ENCODE results near the gene ACTL7B. TPM values are rescaled to one million over a fixed set of nuclear protein-coding genes. Genes with fewer than 3 reads are reported as not detected.
"Not testable (repeated sequence)": the region's sequence is repeated elsewhere in the genome, so short reads cannot be mapped to it uniquely, and the experiment has no call there.

Gene ACTL7B
- total RNA-seq, 2 experiments from 2014 or later: not detected

DNA sequence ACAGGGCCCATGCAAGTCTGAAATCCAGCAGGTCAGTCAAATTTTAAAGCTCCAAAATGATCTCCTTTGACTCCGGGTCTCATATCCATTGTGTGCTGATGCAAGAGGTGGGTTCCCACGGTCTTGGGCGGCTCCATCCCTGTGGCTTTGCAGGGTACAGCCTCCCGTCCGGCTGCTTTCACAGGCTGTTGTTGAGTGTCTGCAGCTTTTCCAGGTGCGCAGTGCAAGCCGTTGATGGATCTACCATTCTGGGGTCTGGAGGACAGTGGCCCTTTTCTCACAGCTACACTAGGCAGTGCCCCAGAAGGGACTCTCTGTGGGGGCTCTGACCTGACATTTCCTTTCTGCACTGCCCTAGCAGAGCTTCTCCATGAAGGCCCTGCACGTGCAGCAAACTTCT, 7.5 kb downstream of the ACTL7B start:
- CTCF ChIA-PET: not testable (repeated sequence)

DNA sequence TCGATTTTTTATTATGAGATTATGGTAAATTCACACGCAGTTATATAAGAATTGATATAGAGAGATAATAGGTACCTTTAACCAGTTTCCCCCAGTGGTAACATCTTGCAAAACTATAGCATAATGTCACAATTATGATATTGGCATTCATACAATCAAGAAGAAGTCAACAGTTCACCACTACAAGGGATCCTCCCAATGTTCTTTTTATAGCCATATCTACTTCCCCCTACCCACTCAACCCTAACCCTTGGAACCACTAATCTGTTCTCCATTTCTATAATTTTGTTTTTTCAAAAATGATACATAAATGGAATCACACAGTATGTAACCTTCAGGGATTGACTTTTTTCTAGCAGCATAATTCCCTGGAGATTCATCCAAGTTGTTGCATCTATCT, 9.8 kb downstream of the ACTL7B start:
- CTCF ChIA-PET: no interaction called here
- POLR2A ChIA-PET: no interaction called here

More for the DNA sequence above, 7.5 kb downstream of the ACTL7B start:
- POLR2A ChIA-PET: not testable (repeated sequence)

DNA sequence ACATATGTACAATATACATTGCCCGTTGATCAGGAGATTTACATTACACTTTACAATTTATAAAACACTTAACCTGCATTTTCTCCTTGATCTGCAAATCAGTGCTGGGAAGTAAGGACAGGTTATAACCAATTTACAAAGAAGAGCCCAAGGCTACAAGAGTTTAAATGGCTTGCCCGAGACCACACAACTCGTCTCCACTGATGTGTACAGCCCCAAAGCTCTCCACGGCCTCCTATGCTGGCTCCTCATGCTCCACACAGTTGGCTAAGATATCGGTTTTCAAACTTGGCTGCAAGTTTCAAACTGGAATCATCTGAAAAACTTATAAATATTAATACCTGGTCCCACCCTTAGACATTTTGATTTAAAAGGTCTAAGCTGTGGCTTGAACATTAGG, 10.3 kb downstream of the ACTL7B start:
- ChIA-PET CTCF (no interaction called here), POLR2A (no interaction called here)

DNA sequence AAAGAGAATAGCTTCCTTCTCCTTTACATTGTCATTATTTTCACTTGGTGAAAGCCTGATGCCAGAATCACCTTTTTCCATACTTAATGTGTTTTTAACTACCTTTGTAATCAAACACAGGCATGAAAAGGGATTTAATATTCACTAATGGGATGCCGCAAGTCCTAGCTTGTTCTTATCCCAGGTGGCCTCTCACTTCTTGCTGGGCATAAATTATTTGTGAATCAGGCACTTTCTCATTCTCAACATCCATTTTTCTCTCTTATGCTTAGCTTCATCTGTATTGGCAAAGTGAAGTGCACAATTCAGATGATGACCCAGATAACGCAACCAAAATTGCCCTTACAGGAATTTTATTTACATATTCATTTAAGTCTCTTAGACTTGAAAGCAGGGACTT, 10.9 kb downstream of the ACTL7B start:
- CTCF ChIA-PET: no interaction called here
- POLR2A ChIA-PET: no interaction called here

DNA sequence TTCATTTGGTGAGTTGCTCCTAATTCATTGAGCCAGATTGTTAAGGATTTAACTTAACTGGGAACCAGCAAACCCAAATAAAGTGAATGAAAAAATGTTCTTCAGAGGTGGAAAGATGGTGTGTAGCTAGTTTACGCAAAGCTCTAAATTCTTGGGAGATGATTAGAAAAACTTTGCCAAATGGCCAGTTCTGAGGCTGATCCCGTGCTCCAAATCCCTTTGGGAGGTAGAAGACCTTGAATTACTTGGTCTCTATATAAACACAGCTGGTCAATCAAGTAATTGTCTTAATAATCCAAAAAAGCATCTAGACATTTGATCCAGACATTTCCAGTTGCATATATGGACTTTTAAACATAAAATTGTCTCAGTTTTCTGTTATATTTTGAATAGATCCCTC, 11.4 kb downstream of the ACTL7B start:
- CTCF ChIA-PET: no interaction called here
- POLR2A ChIA-PET: no interaction called here

DNA sequence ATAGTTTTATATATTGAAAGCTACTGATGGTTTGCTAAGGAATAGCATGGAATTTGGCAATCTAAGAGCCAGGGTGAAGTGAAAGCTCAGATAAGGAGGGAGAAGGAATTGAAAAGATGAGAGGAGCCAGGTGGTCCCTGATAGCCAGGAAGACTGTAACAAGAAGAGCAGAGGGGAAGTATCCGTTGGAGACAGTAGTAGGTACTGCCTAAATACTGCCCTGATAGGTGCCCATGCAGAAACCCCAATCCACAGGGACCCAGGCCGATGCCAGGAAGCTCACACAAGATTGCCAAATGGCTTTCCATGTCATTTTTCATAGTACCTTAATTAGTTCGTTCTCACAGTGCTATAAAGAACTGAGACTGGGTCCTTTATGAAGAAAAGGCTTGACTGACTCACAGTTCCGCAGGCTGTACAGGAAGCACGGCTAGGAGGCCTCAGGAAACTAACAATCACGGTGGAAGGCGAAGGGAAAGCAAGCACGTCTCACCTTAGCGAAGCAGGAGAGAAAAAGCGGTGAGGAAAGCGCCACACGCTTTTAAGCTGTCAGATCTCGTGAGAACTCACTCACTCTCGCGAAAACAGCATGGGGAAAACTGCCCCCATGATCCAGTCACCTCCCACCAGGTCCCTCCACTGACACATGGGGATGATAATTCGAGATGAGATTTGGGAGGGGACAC, 13.0 kb downstream of the ACTL7B start:
- CTCF ChIA-PET: no interaction called here
- POLR2A ChIA-PET: no interaction called here

DNA sequence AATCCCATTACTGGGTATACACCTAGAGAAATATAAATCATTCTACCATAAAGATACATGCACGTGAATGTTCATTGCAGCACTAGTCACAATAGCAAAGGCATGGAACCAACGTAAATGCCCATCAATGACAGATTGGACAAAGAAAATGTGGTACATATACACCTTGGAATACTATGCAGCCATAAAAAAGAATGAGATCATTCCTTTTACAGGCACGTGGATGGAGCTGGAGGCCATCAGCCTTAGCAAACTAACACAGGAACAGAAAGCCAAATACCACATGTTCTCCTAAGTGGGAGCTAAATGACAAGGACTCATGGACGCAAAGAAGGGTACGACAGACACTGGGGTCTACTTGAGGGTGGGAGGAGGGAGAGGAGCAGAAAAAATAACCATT, 16.2 kb downstream of the ACTL7B start:
- CTCF ChIA-PET, POLR2A ChIA-PET: not testable (repeated sequence)

DNA sequence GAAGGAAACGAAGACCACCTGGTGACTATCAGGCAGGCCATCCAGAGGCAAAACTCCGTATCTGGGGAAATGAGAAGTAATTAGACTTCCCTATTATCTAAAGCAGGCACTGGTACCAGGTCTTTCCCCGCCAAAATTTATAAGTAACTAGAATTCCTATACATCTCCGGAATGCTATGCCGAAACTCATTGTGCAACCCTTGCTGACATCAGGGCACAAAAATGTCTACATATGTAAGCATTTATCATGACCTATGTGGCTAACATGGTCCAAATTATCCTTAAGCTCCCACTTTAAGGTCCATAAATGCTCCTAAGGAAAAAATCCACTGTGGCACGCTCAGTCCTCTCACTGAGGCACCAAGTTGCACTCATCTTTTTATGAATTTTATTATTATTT, 17.8 kb downstream of the ACTL7B start:
- CTCF ChIA-PET: no interaction called here
- POLR2A ChIA-PET: no interaction called here

DNA sequence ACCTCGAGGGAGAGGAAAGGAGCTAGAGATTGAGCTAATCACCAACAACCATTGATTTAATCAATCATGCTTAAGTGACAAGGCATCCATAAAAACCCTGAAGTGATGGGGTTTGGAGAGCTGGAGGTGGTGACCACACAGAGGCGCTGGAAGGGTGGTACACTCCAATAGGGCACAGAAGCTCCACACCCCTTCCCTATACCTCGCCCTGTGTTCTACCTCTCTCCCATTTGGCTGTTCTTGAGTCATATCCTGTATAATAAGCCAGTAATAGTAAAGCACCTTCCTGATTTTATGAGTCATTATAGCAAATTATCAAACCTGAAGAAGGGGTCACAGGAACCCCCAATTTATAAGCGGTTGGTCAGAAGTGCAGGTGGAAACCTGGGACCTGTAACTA, 18.3 kb downstream of the ACTL7B start:
- POLR2A ChIA-PET: no interaction called here
- CTCF ChIA-PET: no interaction called here

DNA sequence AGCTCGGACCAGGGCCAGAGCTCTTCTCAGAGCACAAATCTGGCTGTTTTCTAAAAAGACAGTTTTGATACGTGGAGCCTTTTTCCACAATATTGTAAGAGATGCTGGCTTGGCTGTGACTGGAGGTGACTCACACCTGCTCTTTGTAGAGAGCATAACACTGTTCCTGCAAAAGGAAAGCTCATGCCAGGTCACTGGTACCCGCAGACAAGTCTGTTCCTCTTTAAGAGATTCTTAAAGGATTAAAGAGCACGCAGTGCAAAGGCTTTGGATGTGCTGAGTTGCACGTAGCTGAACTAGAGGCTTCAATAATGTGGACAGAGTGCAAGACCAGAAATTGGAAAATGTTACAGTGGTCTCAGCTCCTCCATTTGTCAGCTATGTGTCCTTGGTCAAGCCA, 19.0 kb downstream of the ACTL7B start:
- CTCF ChIA-PET: no interaction called here
- POLR2A ChIA-PET: no interaction called here

DNA sequence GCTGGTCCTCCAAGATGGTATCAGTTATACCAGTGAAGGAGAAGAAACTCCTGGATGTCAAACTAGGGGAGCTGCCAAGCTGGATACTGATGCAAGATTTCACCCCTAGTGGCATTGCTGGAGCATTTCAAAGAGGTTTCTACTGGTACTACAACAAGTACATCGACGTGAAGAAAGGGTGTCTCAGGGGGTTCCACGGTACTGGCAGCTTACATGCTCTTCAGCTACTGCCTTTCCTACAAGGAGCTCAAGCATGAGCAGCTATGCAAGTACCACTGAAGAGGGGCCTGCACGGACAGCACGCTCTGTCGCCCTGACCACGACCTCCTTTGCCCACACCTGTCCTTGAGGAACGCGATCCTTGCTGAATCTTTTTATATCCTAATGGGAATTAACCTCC, 19.5 kb downstream of the ACTL7B start:
- ChIA-PET CTCF (no interaction called here), POLR2A (no interaction called here)

DNA sequence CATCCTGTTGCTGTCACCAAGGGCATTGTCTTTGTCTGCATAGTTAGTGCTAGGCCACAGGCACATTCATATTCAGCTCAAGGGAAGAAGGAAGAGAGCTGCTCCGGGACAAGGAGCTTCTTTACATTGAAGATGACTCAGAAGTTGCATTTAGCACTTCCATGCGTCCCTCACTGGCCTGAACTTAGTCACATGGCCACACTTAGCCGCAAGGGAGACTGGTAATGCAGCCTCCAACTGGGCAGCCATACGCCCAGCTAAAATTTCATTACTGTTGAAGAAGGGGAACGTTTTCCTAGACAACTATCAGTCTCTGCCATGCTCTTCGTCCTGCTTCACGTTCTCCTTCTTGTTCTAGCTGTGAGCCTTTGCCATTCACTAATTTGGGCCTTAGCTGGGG, 20.0 kb downstream of the ACTL7B start:
- CTCF ChIA-PET: no interaction called here
- POLR2A ChIA-PET: no interaction called here

DNA sequence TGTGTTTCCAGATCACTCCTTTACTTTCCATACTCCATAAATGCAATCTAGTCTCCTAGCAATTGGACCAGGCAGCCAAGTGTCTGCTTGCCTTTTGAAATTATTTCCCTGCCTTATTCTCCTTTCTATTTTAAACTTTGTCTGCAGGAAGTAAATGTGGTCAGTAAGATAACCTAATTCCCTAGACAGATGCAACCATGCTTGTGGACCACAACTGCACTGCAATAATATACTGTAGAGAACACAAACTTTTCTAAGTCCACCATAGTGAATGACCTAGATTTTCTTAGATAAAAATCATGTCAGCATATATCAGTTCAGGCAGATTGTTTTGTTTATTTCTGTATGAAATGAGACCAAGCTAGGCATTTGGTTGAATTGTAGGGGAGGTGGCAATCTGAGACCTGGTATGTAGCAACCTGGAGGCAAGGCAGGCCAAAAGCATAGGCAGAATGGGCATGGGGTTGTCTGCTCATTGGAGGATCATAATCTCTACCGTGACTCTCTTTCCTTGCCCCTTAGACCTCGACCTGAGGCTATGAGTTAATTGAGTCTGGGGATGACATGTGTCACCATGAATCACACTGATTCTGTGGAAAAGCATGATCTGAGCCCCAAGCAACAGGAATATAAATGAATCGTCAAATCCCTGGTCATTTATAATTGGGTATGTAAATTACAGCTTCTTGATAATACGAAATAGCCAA, 20.7 kb downstream of the ACTL7B start:
- POLR2A ChIA-PET: no interaction called here
- CTCF ChIA-PET: no interaction called here

DNA sequence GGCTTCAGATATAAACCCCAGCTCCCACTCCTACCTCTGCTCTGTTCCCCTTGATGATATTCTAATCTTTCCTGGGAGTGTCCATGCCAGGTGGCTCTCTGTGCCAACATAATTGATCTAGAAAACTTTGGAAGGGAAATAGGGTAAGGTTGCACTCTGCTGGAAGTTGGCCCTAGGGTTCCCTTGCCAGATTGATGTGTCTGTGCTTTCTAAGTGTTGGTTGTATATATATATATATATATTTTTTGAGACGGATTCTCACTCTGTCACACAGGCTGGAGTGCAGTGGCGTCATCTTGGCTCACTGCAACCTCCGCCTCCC, 23.6 kb downstream of the ACTL7B start:
- ChIA-PET POLR2A (no interaction called here), CTCF (no interaction called here)

DNA sequence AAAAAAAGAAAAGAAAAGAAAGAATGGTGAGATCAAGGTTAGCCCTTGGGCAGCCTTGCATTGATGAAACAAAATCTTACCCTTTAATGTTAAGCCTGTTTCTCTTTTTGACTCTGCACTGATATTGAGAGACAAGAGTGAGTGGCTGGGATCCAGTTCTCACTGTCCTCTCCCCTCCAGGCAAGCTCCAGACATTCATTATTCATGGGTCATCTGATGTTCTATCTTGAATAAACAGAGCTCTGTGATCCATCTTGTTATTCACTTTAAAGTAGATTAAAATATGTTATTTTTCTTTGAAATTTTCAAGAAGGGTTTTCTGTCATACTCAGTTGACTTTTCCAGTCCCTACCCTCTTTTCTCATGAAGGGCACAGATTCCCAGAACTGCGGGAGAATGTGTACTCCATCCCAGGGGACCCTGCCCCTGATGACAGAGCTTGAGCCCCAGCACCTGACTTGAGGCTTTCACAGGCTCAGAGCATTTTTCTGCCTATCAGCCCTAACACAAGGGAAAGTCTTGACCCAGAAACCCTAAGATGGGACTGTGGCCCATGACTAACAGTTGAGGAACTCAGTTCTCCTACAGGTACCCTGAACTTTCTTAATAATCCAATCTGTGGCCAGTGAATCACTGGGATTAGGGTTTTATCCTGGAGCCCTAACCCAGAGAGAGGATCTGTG, 24.1 kb downstream of the ACTL7B start:
- CTCF ChIA-PET: no interaction called here
- POLR2A ChIA-PET: no interaction called here

DNA sequence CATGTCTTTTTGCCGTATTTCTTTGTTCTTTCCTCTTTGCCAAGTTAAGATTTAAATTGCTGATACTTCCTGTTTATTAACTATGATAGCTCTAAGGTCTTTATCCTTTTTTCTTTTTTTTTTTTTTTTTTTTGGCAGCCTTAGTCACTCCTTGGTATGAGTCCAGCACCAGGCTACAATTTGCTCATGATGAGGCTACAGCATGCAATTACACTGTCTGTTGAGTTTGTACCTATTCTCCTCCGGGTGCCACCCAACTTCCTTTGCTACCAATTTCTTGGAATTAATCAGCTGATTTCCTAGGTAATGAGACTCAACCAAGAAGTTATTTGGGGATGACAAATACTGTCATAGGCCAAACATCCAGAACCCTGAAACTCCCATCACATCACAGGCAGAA, 25.5 kb downstream of the ACTL7B start:
- POLR2A ChIA-PET: no interaction called here
- CTCF ChIA-PET: no interaction called here

DNA sequence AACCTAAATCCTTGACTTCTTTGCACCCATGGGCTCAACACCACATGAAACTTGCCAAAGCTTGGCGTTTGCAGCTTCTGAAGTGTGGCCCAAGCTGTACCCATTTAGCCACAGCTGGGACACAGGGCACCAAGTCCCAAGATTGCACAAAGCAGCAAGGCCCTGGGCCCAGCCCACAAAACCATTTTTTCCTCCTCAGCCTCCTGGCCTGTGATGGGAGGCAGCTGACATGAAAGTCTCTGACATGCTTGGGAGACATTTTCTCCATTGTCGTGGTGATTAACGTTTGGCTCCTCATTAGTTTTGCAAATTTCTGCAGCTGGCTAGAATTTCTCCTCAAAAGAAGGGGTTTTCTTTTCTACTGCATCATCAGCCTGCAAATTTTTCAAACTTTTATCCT, 32.0 kb downstream of the ACTL7B start:
- ChIA-PET POLR2A (no interaction called here), CTCF (no interaction called here)

DNA sequence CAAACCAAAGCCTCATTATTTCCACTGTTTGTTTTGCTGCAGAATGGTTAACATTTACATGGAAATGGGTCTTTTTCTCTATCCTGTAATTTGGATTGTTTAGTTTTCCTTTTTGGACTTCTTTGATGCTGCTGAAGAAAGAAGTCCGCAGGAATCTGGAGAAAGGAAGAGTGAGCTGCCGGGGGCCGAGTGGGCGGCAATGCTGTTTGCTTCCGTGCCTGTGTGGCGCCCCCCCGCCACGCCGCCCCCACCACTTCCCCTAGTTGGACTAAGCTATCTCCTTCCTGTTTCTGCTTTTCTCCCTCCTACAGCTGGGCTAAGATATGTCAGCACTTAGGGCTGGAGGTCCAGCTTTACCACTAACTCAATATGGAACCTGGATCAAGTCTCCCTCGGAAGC, 39.7 kb downstream of the ACTL7B start:
- CTCF ChIA-PET: no interaction called here
- POLR2A ChIA-PET: no interaction called here

DNA sequence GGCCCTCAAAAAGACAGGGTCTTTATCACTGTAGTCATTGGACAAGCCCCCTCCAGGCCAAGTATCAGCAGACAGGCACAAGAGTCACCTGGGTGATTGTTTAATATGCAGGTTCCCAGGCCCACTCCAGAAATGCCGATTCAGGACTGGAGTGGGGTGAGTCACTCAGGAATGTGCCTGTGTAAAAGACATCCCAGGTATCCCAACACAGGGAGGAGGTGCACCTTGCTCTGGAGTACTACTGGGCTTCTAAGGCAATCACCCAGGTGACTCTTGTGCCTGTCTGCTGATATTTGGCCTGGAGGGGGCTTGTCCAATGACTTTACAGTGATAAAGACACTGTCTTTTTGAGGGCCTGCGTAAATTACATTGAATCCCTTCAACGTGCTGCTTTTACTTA, 40.6 kb downstream of the ACTL7B start:
- CTCF ChIA-PET: no interaction called here
- POLR2A ChIA-PET: no interaction called here

DNA sequence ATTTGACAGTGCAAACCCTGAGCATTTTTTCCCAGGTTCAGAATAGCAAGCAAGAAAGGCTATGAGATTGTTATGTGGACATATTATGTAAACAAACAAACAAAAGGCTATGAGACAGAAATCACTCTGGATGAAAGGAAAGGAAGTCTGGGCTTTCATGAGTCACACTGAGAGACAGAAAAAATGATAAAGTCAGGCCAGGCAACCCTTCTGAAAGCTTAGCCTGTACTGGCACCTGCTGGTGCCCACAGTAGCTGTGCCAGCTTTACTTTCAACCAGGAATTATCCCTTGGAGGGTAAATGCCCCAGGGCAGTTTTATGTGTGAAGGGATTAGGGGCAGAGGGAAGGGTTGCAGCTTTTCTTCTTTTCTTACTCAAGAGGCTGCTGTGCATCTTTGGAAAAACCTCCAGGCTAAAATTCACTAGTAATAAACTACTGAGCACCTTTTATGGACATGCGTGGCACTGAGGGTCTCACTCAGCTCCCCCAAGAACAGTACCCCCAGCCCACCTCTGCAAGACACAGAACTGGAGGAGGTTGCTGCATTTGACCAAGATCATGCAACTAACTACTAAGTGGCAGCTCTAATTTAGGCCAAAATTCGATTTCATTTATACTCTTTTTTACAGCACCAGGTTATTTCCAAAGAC, 41.7 kb downstream of the ACTL7B start:
- ChIA-PET CTCF (no interaction called here), POLR2A (no interaction called here)

DNA sequence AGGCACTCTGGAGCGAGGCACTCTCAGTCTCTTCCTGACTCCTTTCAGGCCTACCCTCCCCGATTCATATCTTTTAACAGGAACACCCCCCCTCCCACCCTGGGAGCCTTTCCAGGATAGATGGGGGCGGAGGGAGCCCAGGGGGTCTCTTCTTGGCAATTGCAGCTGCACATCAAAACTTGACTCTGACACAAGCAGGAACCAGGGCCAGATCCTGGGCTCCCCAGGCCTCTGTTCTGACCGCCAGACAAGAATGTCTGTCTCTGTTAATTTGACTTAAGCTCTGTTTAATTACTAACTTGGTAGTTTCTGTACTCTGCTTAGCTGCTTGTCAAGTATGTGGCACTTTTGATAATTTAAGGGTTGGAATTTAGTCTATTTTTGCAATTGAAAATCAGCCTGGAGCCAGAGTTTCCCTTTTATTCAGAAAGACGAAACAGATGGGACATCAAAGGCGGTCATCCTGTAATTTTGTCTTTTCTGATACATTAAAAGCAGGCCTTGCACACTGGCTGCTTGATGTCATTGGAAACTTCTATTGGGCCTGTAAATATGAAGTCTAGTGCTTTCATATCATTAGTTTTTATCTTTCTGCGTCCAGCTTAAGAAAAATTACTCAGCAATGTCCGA, 43.3 kb downstream of the ACTL7B start:
- ChIA-PET CTCF (no interaction called here), POLR2A (no interaction called here)
